Mucosa of descending colon (tissue), 3 donors: ENCODE results near the gene COL23A1. TPM values are rescaled to one million over a fixed set of nuclear protein-coding genes. Genes with fewer than 3 reads are reported as not detected.

ENCODE experiments used
- ATAC-seq: fragments of 200-7000 bp; cut with Tn5 transposase; one replicate; pipeline ENCODE4 v1.9.1; 2020; ENCODE audit warnings: mild to moderate bottlenecking, moderate library complexity
- DNase-seq, 3 donors: peaks; one replicate each; pipeline ENCODE4 v3.0.0-alpha.2; 2020
- H3K36me3 ChIP-seq: fragments of 200-600 bp; one replicate; pipeline ENCODE4 v1.8.0; 2021; ENCODE audit warnings: low read depth, mild to moderate bottlenecking
- H3K4me1 ChIP-seq: fragments of 200-600 bp; one replicate; pipeline ENCODE4 v1.8.0; 2021; ENCODE audit warnings: low read depth, mild to moderate bottlenecking
- H3K4me3 ChIP-seq: fragments of 200-600 bp; one replicate; pipeline ENCODE4 v1.8.0; 2021; ENCODE audit warnings: mild to moderate bottlenecking
- H3K9me3 ChIP-seq: fragments of 200-600 bp; one replicate; pipeline ENCODE4 v1.8.0; 2021; ENCODE audit warnings: mild to moderate bottlenecking
- CTCF ChIP-seq: fragments of 200-600 bp; IDR thresholded peaks from one replicate; pipeline ENCODE4 v1.8.0; 2022; ENCODE audit warnings: antibody characterized with exemption, mild to moderate bottlenecking
- intact Hi-C, 2 donors: fragments of 100-400 bp; cut with DNase I in 1 of 2; cut with micrococcal nuclease in 1 of 2; formaldehyde crosslinking; loops; one replicate each; pipeline versions ENCODE4 v1.11.0 to v1.11.1; 2022; cut with DNase I, micrococcal nuclease
- total RNA-seq, 3 donors: library from RNA; stranded (reverse); fragmentation: NEBNext Ultra II Directional in 2 of 3; extraction: Animal tissue kit (Norgen Biotek cat#: 25700) in 2 of 3; gene quantifications; one replicate each; pipeline versions ENCODE4 v1.2.1 to v1.2.4, GENCODE V29; 2021 to 2023
- donor health status: DM: no; HTN: no; CAD: no; lungs with moderate emphysema.
- donor health status: DM: no; HTN: no; CAD: no.
- donor health status: DM: no; HTN: yes; CAD: no.

COL23A1 gene
- total RNA-seq, 3 donors from 2014 or later = 0.17 to 2.7 (median 0.43) TPM

DNA sequence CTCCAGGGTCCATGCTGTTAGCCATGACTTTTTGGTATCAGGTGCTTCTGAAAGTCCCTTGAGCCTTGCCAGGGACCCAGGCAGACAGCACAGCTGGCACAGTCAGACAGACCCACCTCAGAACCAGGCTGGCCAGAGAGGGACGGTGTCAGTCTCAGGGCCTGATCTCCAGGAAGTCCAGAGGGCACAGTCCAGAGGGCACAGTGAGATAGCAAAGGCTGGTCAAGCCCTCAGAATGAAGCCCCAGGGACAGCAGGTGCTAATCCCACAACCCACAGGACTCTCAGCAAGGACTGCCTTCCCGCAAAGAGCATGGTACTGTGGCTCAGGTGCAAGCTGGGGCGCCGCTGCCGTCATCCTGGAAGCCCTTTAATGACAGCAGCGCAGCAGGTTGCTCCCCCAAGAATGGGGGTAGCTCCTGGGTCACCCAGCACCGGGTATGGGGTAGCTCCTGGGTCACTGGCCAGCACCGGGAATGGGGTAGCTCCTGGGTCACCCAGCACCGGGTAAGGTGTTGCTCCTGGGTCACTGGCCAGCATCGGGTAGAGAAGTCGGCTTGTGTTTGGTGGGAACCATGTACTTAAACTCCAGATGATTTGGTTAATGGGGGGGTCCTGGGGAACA is 252.0 kb downstream of the COL23A1 start:
- H3K9me3 ChIP-seq = no peaks in the 10 kb centered on the region
- TF ChIP-seq CTCF = no peak
- no peak overlapping the region for H3K4me3 ChIP-seq
- ATAC-seq (no peak), DNase-seq (no peak)
- no peaks in the 10 kb centered on the region for H3K4me1 ChIP-seq
- intact Hi-C loops = no loop called here
- no peaks in the 10 kb centered on the region for H3K36me3 ChIP-seq

- ATAC-seq = no peak
- Histone ChIP-seq H3K36me3 (no peaks in the 10 kb centered on the region), H3K9me3 (no peaks in the 10 kb centered on the region), H3K4me1 (peaks cover 1% of the 10 kb centered on the region), H3K4me3 (no peak overlapping the region)
- DNase-seq = no peak
- intact Hi-C loops = no loop called here
- TF ChIP-seq CTCF = no peak
These were observed 252.9 kb downstream of the COL23A1 start for GRCh38 chr5:178337334-178337741.

DNA sequence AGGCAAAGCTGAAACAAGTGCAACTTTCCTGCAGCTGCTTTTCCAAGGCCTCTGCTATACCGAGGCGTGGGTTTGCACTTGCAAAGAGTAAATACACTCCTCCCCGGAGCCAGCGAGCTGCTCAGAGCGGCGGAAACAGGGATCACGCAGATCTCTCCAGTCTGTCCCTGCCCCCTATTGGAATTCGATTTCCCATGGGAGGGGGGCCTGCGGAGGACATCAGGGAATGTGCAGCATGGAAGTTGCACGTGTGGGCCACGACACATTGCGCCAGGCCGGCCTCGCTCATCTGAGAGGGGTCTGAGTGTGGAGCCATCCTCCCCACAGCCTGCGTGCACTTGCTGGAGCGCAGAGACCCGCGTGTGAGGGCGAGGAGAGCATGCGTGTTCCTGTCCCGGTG is 253.3 kb downstream of the COL23A1 start:
- TF ChIP-seq CTCF = no peak
- ATAC-seq (no peak), DNase-seq (no peak)
- no peaks in the 10 kb centered on the region for H3K36me3 ChIP-seq
- intact Hi-C loops = no loop called here
- peaks cover 6% of the 10 kb centered on the region for H3K4me1 ChIP-seq
- no peaks in the 10 kb centered on the region for H3K9me3 ChIP-seq
- H3K4me3 ChIP-seq = no peak overlapping the region

- no peaks in the 10 kb centered on the region for H3K36me3 ChIP-seq
- no peaks in the 10 kb centered on the region for H3K9me3 ChIP-seq
- TF ChIP-seq CTCF = no peak
- H3K4me1 ChIP-seq = peaks cover 13% of the 10 kb centered on the region
- H3K4me3 ChIP-seq = no peak overlapping the region
- DNase-seq (no peak), ATAC-seq (no peak)
- intact Hi-C loops = no loop called here
These were observed 254.7 kb downstream of the COL23A1 start for GRCh38 chr5:178335302-178336030.

- Histone ChIP-seq H3K4me3 (no peak overlapping the region), H3K4me1 (peaks cover 13% of the 10 kb centered on the region), H3K9me3 (no peaks in the 10 kb centered on the region), H3K36me3 (no peaks in the 10 kb centered on the region)
- DNase-seq (no peak), ATAC-seq (no peak)
- intact Hi-C loops = no loop called here
- no peak for TF ChIP-seq CTCF
These were observed 255.3 kb downstream of the COL23A1 start for GRCh38 chr5:178334861-178335260.
